HepG2 (cell line): ENCODE data around the gene ALDH3A1. TPM values are rescaled to one million over a fixed set of nuclear protein-coding genes. Genes with fewer than 3 reads are reported as not detected.

ENCODE experiments used
- ATAC-seq: fragments of 200-7000 bp; cut with Tn5 transposase; 3 replicates; pipeline ENCODE4 v1.9.1; 2020; ENCODE audit warnings: mild to moderate bottlenecking, moderate library complexity
- BruUV-seq: library from RNA; stranded (reverse); fragments of 400-500 nt; replicated peaks from 2 replicates; lab custom pipeline; 2021; lab: Mats Ljungman, UMichigan
- CTCF ChIA-PET: fragments of 300-600 bp; formaldehyde crosslinking; extraction: SDS; loops from one replicate; lab custom pipeline; 2021; ENCODE audit warnings: low total read pairs, inconsistent platforms, low intra/inter-chr PET ratio; lab: Yijun Ruan, JAX
- POLR2A ChIA-PET: fragments of 350-600 bp; sonication (Branson Sonifier 250); formaldehyde crosslinking; loops from one replicate; lab custom pipeline; 2020; ENCODE audit warnings: antibody characterized with exemption, inconsistent platforms; lab: Yijun Ruan, JAX
- DNase-seq: peaks from one replicate; pipeline ENCODE4 v3.0.0-alpha.2; 2015; ENCODE audit warnings: low spot score
- FAIRE-seq: peaks from 3 replicates; lab custom pipeline; 2011; peaks lifted over from hg19 to GRCh38; lab: Jason Lieb, UNC
- H2AFZ ChIP-seq: one replicate; pipeline ENCODE4 v1.6.1; 2011; ENCODE audit warnings: low read length, inconsistent platforms
- H3K27ac ChIP-seq: fragments of 300-600 bp; 3 replicates; pipeline ENCODE4 v1.8.0; 2011; ENCODE audit warnings: mixed run types, mild to moderate bottlenecking, mixed read lengths, low read length, inconsistent platforms; ENCODE audit not compliant: insufficient read depth; ENCODE audit errors: extremely low read length
- H3K27me3 ChIP-seq, 2 experiments: fragments of 200-600 bp in 1 of 2; 2 replicates in 1 of 2; 3 replicates in 1 of 2; pipeline versions ENCODE4 v1.6.0 to v1.8.0; 2011; ENCODE audit warnings: low read length in 2 of 2, mild to moderate bottlenecking in 2 of 2, moderate library complexity in 2 of 2, inconsistent platforms in 1 of 2; ENCODE audit not compliant: insufficient read depth in 2 of 2, control insufficient read depth in 1 of 2
- H3K36me3 ChIP-seq, 2 experiments: fragments of 200-600 bp in 1 of 2; replicated peaks in 1 of 2; 2 replicates in 1 of 2; 3 replicates in 1 of 2; pipeline versions ENCODE4 v1.5.1 to v1.8.0; 2011; ENCODE audit warnings: low read length in 2 of 2, inconsistent platforms in 1 of 2; ENCODE audit not compliant: insufficient read depth in 2 of 2, control insufficient read depth in 1 of 2
- H3K4me1 ChIP-seq: 2 replicates; pipeline ENCODE4 v1.5.1; 2012; ENCODE audit warnings: low read length, inconsistent platforms; ENCODE audit not compliant: insufficient read depth
- H3K4me2 ChIP-seq: 2 replicates; pipeline ENCODE4 v1.6.0; 2011; ENCODE audit warnings: low read depth, low read length, inconsistent platforms
- H3K4me3 ChIP-seq, 3 experiments: fragments of 200-600 bp in 1 of 3; sonication (generic), shearing (Covaris generic) in 1 of 3; replicated peaks in 1 of 3; 2 replicates each; pipeline ENCODE4 v1.5.1; 2011 to 2016; ENCODE audit warnings: low read length in 3 of 3, inconsistent platforms in 2 of 3, low read depth in 2 of 3, mild to moderate bottlenecking in 2 of 3, control low read depth in 1 of 3, mixed read lengths in 1 of 3; ENCODE audit not compliant: insufficient read depth in 1 of 3
- H3K79me2 ChIP-seq: one replicate; pipeline ENCODE4 v1.6.1; 2011; ENCODE audit warnings: low read length, inconsistent platforms; ENCODE audit not compliant: insufficient read depth
- H3K9ac ChIP-seq: 2 replicates; pipeline ENCODE4 v1.6.0; 2011; ENCODE audit warnings: mild to moderate bottlenecking, low read depth, low read length, inconsistent platforms; ENCODE audit not compliant: insufficient read depth
- H3K9me3 ChIP-seq: 2 replicates; pipeline ENCODE4 v1.5.1; 2012; ENCODE audit warnings: mild to moderate bottlenecking, low read length
- H4K20me1 ChIP-seq: 2 replicates; pipeline ENCODE4 v1.6.0; 2011; ENCODE audit warnings: inconsistent platforms, mild to moderate bottlenecking, low read length, moderate library complexity; ENCODE audit not compliant: insufficient read depth
- WGBS: methylation state at CpG from one replicate; pipeline ENCODE4 v1.1.6; 2017; ENCODE audit warnings: low lambda C conversion rate; 5-methylcytosine and 5-hydroxymethylcytosine counted together
- in situ Hi-C: cut with HindIII; loops from 2 replicates; pipeline ENCODE4 v1.10.0; 2017; ENCODE audit warnings: low pct_unique_long_range_greater_than_20kb; ENCODE audit not compliant: extremely low pct_ligation_motif_present
- intact Hi-C: fragments of 100-400 bp; cut with micrococcal nuclease; formaldehyde crosslinking; loops from one replicate; pipeline ENCODE4 v1.10.0; 2022; ENCODE audit not compliant: unreplicated experiment
- polyA plus RNA-seq, 8 experiments: library from polyadenylated mRNA; depleted of rRNA in 3 of 8; stranded (reverse) in 7 of 8; unstranded in 1 of 8; fragments of >200 nt; fragmentation: Illumina TruSeq in 4 of 8; extraction: Trizol in 4 of 8; gene quantifications; 2 replicates each; pipeline versions ENCODE4 v1.2.1 to v1.2.3, GENCODE V29; 2011 to 2016; ENCODE audit warnings: low read depth in 4 of 8, missing spikeins in 1 of 8, mixed read lengths in 1 of 8; ENCODE audit not compliant: insufficient read depth in 1 of 8
- total RNA-seq, 5 experiments: library from RNA; depleted of rRNA; stranded (reverse); fragments of >200 nt; fragmentation: Illumina TruSeq; extraction: Trizol; gene quantifications; 2 replicates each; pipeline ENCODE4 v1.2.3, GENCODE V29; 2016; ENCODE audit warnings: low read depth in 1 of 5
- TF ChIP-seq, protein P1 (sequence below): IDR thresholded peaks from 2 replicates; pipeline ENCODE4 v1.6.1; 2016; ENCODE audit warnings: missing compliant biosample characterization, missing genetic modification reagents, borderline replicate concordance
- TF ChIP-seq, protein P2 (sequence below): sonication (generic); formaldehyde crosslinking; IDR thresholded peaks from 2 replicates; pipeline ENCODE4 v1.5.1; 2020; ENCODE audit warnings: mild to moderate bottlenecking, missing genetic modification reagents, moderate library complexity

ALDH3A1 gene
- total and polyA plus RNA-seq, 2 of the 13 experiments (the other 11 are each of a cell fraction or from before 2014, with no cell fraction given), result 0.07 to 0.62 TPM

DNA sequence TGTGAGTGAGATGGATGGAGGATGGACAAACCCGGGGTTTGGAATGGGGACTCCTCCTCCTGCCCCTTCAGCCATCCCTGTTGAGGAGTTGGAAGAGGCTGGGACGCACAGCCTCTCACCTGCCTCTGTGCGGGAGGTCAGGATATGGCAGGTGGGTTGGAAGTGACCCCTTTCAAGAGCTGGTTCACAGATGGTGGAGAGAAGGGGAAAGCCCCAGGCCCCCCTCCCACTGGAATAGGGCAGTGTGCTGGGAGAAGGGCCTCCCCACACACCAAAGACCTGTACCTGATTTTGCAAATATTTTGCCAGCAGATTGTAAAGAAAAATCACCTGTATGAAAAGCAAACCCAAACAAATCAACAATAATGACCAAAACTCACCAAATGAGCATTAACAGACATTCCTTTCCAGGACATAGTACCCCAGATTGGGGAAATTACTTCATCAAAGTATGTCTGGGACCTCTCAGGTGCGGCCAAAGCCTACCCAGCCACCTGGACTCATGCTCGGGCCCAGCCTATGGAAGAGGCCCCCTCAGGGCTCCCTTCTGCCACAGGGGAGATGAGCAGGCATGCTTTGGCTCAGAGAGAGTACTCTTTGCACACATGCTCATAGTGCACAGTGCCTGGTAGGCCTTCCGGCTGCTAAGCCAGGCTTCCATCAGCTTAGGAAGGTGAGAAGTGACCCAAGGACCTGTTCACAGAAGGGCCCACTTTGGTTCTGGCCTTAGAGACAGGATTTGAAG lies 39.5 kb downstream of the ALDH3A1 start:
- Histone ChIP-seq H2AFZ (no peak overlapping the region), H3K36me3 (no peaks in the 10 kb centered on the region), H3K4me3 (no peak overlapping the region), H3K27ac (no peak overlapping the region), H3K9ac (no peak overlapping the region), H3K79me2 (no peaks in the 10 kb centered on the region), H3K4me2 (no peak overlapping the region), H3K4me1 (peaks cover 45% of the 10 kb centered on the region), H3K27me3 (peaks cover 0 to 15% of the 10 kb centered on the region in 2 experiments; a peak in 4 of 5 replicates), H4K20me1 (no peaks in the 10 kb centered on the region), H3K9me3 (no peaks in the 10 kb centered on the region)
- no peak for ATAC-seq
- FAIRE-seq, result no peak
- in situ Hi-C loops (loop anchor here (25.0 kb wide), 1 partner anchor 196 kb away; no protein-coding TSS in a partner anchor), intact Hi-C loops (no loop called here)
- BruUV-seq, result no TSS peak
- CTCF ChIA-PET, result no interaction called here
- POLR2A ChIA-PET, result no interaction called here
- TF ChIP-seq, protein P1, sequence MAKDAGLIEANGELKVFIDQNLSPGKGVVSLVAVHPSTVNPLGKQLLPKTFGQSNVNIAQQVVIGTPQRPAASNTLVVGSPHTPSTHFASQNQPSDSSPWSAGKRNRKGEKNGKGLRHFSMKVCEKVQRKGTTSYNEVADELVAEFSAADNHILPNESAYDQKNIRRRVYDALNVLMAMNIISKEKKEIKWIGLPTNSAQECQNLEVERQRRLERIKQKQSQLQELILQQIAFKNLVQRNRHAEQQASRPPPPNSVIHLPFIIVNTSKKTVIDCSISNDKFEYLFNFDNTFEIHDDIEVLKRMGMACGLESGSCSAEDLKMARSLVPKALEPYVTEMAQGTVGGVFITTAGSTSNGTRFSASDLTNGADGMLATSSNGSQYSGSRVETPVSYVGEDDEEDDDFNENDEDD (CRISPR knock-in tag), result no peak
- TF ChIP-seq, protein P2, sequence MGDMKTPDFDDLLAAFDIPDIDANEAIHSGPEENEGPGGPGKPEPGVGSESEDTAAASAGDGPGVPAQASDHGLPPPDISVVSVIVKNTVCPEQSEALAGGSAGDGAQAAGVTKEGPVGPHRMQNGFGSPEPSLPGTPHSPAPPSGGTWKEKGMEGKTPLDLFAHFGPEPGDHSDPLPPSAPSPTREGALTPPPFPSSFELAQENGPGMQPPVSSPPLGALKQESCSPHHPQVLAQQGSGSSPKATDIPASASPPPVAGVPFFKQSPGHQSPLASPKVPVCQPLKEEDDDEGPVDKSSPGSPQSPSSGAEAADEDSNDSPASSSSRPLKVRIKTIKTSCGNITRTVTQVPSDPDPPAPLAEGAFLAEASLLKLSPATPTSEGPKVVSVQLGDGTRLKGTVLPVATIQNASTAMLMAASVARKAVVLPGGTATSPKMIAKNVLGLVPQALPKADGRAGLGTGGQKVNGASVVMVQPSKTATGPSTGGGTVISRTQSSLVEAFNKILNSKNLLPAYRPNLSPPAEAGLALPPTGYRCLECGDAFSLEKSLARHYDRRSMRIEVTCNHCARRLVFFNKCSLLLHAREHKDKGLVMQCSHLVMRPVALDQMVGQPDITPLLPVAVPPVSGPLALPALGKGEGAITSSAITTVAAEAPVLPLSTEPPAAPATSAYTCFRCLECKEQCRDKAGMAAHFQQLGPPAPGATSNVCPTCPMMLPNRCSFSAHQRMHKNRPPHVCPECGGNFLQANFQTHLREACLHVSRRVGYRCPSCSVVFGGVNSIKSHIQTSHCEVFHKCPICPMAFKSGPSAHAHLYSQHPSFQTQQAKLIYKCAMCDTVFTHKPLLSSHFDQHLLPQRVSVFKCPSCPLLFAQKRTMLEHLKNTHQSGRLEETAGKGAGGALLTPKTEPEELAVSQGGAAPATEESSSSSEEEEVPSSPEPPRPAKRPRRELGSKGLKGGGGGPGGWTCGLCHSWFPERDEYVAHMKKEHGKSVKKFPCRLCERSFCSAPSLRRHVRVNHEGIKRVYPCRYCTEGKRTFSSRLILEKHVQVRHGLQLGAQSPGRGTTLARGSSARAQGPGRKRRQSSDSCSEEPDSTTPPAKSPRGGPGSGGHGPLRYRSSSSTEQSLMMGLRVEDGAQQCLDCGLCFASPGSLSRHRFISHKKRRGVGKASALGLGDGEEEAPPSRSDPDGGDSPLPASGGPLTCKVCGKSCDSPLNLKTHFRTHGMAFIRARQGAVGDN (CRISPR knock-in tag), result 0 out of 2 replicates have a peak, but pooled peaks have one; percentile 12
- no peak for DNase-seq
- 11% methylated on average over 3 of the region's 6 CpGs for WGBS
